Left renal pelvis (tissue), 4 donors: ENCODE measurements around the gene GCN1. TPM values are rescaled to one million over a fixed set of nuclear protein-coding genes. Genes with fewer than 3 reads are reported as not detected.

Source experiments
- DNase-seq, 4 donors: peaks; one replicate each; pipeline ENCODE4 v3.0.0-alpha.2; 2013; ENCODE audit warnings: low read depth in 4 of 4, low spot score in 3 of 4
- polyA plus RNA-seq, 4 donors: library from polyadenylated mRNA; unstranded; fragments of 120-200 nt; gene quantifications; one replicate each; pipeline ENCODE4 v1.2.1, GENCODE V29; 2013; ENCODE audit not compliant: insufficient read length in 4 of 4

The GCN1 gene
- polyA plus RNA-seq, 4 donors = 46.8 to 66.2 (median 51.2) TPM

GRCh38 chr12:120099738-120100137 is 94.8 kb downstream of the GCN1 start:
- no peak for DNase-seq

DNA sequence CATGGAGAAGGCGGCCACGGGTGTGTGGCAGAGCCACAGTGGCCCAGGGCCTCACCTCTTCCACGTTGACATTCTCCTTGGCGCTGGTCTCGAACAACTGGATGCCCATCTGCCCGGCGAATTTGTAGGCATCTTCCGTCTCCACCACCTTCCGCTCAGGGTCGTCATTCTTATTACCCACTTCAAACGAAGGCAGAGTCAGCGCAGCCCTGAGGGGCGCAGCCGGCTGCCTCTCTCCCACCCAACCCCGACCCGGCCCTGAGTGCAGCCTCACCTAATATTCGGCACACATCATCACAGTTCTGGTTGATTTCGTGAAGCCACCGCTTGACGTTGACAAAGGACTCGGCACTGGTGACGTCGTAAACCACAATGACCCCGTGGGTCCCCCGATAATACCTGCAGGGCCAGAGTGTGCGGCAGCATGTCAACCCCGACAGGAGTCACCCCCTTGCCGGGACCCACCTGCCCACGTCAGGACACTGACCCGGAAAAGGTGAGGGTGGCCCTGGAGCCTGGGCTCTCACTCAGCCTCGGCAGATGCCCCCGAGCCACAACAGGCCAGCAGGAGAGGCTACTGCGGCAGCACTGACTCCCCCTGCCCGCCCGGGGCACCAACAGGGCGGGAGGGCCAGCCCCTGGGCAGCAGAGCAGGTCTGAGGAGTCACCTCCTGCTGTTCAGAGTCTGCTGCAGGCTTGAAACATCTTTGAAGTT is 95.6 kb downstream of the GCN1 start:
- DNase-seq = no peak

DNA sequence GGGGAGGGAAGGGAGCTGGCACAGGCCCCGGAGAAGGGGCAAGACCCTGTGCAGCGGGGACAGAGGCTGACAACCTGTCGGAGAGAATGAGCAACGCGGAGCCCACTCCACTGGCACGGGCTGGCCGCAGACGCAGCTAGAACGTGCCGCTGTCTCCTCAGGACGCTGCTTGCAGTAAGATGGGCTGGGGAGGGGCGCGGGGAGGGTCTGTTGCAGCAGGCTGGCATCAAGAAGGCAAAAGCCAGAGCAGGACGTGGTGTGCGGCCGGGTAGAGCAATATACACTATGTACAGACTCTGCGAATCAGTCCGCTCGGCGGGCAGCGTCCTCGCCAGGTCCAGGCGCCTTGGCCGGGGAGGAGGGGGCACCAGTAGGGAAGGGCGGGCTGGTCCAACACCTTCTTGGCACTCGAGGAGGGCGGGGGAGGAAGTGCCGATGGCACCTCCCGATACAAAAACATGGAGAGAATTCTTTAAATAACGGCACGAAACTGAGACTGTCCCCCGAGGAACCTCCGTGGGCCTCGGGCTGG is 97.8 kb downstream of the GCN1 start:
- DNase-seq = no peak

- no peak for DNase-seq
Observed at GRCh38 chr12:120095736-120096135, 98.8 kb downstream of the GCN1 start.

DNA sequence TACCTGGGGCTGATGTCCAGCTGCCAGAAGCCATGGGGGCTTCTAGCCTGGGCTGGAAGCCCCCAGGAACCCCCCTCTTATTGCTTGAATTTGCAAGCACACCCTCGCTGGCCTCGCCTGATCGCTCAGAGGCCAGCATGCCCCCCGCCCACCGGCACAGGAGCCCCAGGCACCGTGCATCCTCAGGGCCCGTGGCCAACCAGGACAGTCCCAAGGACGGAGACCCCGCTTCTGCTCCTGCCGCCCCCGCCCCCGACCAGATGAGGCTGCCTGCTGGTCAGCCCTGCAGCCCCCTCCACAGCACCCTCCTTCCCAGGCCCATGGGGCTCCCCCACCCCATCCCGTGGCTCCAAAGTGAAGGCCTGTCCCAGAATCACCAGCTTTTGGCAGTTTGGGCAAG is 99.2 kb downstream of the GCN1 start:
- no peak for DNase-seq

- DNase-seq = no peak
Observed at GRCh38 chr12:120094485-120094884, 100.0 kb downstream of the GCN1 start.

DNA sequence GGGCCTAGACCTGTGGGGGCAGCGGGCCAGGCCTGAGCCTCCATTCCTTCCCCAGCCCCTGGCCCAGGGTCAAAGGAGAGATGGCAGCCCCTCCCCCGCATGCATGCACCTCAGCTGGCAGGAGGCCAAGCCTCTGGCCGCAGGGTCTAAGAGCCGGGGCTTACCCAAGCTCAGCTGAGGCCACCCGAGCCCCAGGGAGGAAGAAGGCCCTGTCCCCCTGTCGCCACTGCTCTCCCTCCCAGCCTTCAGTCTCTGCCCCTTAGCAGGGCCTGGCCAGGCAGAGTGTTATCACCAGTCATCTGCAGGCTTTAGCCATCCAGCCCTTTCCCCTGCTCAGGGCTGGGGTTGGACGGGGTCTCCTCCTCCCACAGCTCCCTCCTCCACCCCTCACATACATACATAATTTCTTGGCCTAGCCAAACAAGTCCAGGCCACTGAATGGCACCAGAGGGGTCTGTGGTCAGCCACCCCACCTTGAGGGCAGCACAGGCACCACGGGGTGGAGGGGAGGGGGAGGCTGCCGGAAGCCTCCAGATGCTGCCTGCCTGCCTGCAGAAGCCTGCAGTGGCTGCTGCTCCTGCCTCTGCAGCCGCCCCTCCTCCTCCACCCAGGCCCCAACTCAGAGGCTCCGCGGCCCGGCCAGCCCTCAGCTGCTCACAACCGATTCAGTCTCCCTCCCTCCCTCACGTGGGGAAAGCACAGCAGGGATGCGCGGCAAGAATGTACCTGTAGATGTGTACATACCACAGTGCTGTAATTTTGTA is 100.7 kb downstream of the GCN1 start:
- no peak for DNase-seq

- DNase-seq = no peak
Observed at GRCh38 chr12:120093336-120093591, 101.3 kb downstream of the GCN1 start.

- DNase-seq = no peak
Observed at GRCh38 chr12:120092551-120093335, 101.8 kb downstream of the GCN1 start.

- no peak for DNase-seq
Observed at GRCh38 chr12:120091371-120092090, 103.0 kb downstream of the GCN1 start.

- DNase-seq = no peak
Observed at GRCh38 chr12:120090626-120091295, 103.8 kb downstream of the GCN1 start.

- no peak for DNase-seq
Observed at GRCh38 chr12:120090206-120090605, 104.3 kb downstream of the GCN1 start.

DNA sequence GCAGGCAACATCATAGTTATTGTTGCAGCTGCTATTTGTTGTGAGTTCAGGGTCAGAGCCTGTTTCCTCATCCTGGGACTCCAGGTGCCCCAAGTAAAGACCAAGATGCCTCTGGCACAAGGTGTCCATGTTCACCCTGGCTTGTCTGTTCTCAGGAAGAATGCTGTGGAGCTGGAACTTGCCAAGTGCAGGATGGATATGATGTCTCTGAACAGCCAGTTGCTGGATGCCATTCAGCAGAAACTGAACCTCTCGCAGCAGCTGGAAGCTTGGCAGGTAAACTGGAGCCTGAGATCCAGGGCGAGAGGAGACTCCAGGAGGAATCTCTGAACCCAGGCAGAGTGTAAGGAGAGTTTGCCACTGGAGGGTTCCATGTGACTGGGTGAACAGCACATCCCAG is 104.7 kb downstream of the GCN1 start:
- DNase-seq = no peak

DNA sequence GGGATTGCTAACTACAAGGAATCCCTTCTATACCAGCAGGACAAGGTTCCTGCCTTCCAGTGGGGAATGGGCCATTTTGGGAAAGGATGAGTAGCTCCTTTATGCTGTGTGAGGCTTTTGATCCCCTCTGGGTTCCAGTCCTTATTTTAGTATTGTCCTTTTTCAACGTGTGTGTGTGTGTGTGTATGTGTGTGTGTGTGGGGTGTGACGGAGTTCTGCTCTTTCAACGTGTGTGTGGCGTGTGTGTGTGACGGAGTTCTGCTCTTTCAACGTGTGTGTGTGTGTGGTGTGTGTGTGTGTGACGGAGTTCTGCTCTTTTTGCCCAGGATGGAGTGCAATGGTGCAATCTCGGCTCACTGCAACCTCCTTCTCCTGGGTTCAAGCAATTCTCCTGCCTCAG is 105.4 kb downstream of the GCN1 start:
- no peak for DNase-seq

GRCh38 chr12:120086801-120087621 is 107.5 kb downstream of the GCN1 start:
- peak; percentile 90 to 94 (median 92) for DNase-seq

DNA sequence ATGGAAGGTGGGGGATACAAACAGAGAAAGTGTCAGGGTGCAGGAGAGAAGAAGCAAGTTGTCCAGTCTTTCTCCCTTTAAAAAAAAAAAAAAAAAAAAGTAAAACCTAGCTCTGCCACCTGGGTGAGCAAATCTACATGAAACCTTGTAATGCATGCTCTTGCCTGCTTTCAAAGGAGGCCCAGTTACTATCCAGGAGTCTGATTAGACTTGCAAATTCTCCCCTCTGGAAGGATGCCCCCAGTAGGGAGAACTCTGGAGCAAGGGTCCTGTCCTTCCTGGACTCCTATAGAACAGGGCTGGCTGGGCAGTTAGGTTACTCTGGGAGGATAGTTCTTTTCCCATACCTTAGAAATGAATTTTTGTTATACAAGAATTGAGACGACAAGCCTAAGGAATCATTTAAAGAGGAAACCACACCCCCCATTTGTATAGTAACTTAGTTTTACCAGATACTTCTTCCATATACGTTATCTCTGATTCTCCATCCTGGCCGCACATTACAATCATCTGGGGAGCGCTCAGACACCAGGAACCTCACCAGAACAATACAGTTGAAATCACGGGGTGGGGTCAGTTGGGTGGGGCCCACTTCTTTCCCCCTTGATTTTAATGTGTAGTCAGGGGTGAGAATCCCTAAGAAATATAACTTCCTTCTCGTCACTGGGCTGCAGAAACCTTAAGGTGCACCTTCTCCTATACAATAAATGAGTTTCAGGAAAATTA is 108.4 kb downstream of the GCN1 start:
- no peak for DNase-seq

- DNase-seq = no peak
Observed at GRCh38 chr12:120081641-120082040, 112.9 kb downstream of the GCN1 start.
